GM19351 (cell line): Measurements from ENCODE around the gene OVOL1.
"Not testable (repeated sequence)": the region's sequence is repeated elsewhere in the genome, so short reads cannot be mapped to it uniquely, and the experiment has no call there.

ENCODE experiments used
- ATAC-seq: cut with Tn5 transposase; IDR thresholded peaks from one replicate; pipeline ENCODE4 v1.9.1; 2021; ENCODE audit warnings: mild to moderate bottlenecking, moderate library complexity; ENCODE audit not compliant: unreplicated experiment

The OVOL1 gene

GRCh38 chr11:65786786-65787636 lies at the start of gene OVOL1:
Gene OVOL1 (plus strand): TSS chr11:65787063. CDS start chr11:65787374, 311 bp downstream.
- no peak for ATAC-seq

- no peak for ATAC-seq
Measured at GRCh38 chr11:65739022-65739421, 47.8 kb upstream of the OVOL1 start.

- no peak for ATAC-seq
Measured at GRCh38 chr11:65741185-65741584, 45.7 kb upstream of the OVOL1 start.

DNA sequence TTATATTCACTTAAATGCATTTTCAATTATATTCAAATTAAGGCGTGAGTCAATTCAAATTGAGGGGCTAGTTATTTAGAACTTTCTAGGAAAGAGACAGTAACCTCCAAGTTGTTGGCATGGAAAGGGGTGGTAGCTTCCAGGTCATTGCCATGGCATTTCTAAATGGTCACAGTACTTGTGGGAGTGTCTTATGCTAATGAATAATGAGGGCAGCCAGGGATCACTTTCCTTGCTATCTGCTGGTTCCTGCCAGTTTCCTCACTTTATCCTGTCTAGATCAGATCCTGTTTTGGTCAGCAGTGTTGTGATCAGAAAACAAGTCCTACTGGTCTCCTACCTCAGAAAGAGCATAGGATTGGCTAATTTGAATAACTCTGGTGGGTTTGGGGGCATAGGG lies 44.5 kb upstream of the OVOL1 start:
- no peak for ATAC-seq

- ATAC-seq: no peak
Measured at GRCh38 chr11:65743681-65744025, 43.2 kb upstream of the OVOL1 start.

- no peak for ATAC-seq
Measured at GRCh38 chr11:65744026-65744698, 42.7 kb upstream of the OVOL1 start.

GRCh38 chr11:65744699-65745042 lies 42.2 kb upstream of the OVOL1 start:
- ATAC-seq: no peak

- no peak for ATAC-seq
Measured at GRCh38 chr11:65745049-65745448, 41.8 kb upstream of the OVOL1 start.

GRCh38 chr11:65762169-65762568 lies 24.7 kb upstream of the OVOL1 start:
- ATAC-seq: not testable (repeated sequence)

- not testable (repeated sequence) for ATAC-seq
Measured at GRCh38 chr11:65762816-65763215, 24.0 kb upstream of the OVOL1 start.

DNA sequence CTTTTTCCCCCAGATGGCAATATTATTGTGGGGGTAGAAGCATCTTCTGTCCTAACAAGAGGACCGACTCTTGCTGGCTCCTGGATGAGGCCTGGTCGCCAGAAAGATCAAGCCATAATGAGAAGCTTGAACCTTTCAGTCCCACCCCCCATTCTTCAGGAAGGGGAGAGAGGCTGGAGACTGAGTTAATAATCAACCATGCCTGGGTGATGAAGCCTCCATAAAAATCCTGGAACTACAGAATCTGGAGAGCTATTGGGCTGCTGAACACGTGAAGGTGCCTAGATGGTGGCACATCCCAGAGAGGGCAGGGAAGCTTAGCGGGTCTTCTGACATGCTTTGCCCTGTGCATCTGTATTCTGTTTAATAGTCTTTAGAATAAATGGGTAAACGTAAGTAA lies 22.4 kb upstream of the OVOL1 start:
- no peak for ATAC-seq

GRCh38 chr11:65766535-65766934 lies 20.3 kb upstream of the OVOL1 start:
- ATAC-seq: no peak

GRCh38 chr11:65767406-65767805 lies 19.5 kb upstream of the OVOL1 start:
- no peak for ATAC-seq

- not testable (repeated sequence) for ATAC-seq
Measured at GRCh38 chr11:65767806-65768205, 19.1 kb upstream of the OVOL1 start.

DNA sequence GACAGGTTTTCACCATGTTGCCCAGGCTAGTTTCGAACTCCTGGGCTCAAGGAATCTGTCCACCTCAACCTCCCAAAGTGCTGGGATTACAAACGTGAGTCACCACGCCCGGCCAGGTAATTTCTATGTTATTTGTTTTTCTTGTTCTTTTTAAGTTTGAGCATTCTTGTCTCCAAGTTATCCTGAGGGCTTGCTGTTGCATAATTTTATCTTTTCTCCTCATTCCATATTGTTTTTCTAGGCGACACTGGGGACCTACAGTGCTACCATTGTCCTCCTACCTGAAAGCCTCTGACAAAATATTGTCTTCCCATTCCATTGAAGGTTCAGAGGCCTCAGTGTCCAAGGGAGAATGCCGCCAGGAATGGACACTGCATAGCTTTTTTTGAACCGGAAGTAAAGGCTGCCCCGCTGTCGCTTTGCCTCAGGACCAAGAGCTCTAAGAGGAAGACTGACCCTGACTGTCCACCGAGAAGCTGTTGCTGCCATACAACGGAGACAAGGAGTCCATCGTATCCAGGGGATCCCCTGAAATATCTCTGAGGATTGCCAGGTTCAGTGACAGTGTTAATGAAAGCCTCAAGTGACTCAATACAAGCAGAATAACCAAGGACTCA lies 15.8 kb upstream of the OVOL1 start:
- no peak for ATAC-seq

- ATAC-seq: no peak
Measured at GRCh38 chr11:65771589-65772112, 15.2 kb upstream of the OVOL1 start.

DNA sequence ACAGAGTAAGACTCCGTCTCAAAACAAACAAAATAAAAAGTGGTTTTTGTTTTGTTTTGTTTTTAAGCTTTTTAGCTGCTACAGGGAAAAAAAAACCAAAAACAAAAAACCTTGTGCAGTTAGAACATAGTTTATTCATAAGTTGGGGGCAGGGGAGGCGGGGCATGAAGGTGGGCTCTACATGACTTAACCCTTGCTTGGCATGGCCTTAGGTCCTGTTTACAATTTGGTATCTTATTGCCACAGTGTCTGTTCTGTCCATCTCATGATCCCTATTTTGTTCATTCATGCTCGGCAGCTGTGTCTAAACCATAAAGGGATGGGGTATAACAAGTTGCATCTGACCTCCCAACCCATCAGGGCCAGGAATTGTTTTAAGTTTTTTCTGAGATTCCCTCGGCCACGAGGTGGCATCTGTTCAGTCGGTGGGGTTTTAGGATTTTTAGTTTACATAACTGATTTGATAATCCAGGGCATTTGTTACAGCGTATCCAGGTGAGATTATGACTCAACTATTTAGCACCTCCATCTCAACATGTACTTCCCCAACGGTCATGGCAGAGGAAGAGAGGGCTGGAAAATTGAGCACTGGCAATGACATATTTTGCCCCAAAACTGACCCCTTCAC lies 13.0 kb upstream of the OVOL1 start:
- ATAC-seq: no peak

- no peak for ATAC-seq
Measured at GRCh38 chr11:65774525-65775306, 12.1 kb upstream of the OVOL1 start.

DNA sequence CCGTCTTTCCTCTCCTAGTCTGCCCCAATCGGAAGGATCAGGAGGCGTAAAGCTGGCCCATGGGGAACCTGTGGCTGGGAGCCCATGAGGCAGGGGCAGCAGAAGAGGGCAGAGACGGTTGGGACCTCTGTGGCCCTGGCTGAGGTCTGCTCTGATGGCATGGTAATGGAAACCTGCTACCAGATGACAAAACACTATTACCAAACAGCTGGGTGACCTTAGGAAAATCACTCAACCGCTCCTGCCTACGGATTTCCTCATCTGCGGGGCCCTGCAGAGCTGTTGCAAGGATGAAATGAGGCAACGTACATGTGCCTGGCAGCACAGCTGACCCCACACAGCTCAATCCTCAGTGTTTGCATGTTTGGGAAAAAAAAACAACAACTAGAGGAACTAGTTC lies 10.7 kb upstream of the OVOL1 start:
- ATAC-seq: no peak

DNA sequence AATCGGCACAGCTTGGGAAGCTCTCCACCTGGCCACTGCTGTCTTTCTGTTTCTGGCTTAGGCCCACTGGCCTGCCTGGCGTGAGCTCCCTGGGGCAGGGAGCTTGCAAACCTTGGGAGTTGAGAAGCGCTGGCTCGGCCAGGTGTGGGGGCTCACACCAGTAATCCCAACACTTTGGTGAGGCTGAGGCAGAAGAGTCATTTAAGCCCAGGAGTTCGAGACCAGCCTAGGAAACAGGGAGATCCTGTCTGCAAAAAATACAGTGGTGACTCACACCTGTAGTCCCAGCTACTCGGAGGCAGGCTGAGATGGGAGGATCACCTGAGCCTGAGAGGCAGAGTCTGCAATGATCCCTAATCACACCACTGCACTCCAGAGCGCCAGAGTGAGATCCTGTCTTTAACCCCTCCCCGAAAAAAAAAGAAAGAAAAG lies 10.1 kb upstream of the OVOL1 start:
- ATAC-seq: no peak

DNA sequence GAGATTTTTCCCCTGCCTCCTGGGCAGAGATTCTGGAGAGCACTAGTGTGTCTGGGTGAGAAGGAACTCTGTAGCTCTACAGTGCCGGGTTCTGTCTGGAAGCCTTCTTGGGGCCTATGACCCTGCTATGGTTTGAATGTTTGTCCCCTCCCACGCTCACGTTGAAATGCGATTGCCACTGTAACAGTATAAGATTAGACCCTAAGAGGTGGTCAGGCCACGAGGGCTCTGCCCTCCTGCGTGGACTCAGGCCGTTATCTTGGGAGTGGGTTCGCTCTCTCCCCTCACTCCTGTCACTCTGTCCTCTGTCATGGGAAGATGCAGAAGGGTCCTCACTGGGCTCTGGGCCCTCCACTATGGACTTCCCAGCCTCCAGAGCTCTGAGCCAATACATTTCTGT lies 9.6 kb upstream of the OVOL1 start:
- ATAC-seq: no peak
